NCI-H1105 treated with DMSO at 0.1 percent for 48 hours (cell line): ENCODE measurements around the gene TRPM4.
"Not testable (repeated sequence)": the region's sequence is repeated elsewhere in the genome, so short reads cannot be mapped to it uniquely, and the experiment has no call there.

Source experiments
- DNase-seq: peaks from one replicate; lab custom pipeline; 2025; lab: John Stamatoyannopoulos, UW

Gene TRPM4

DNA sequence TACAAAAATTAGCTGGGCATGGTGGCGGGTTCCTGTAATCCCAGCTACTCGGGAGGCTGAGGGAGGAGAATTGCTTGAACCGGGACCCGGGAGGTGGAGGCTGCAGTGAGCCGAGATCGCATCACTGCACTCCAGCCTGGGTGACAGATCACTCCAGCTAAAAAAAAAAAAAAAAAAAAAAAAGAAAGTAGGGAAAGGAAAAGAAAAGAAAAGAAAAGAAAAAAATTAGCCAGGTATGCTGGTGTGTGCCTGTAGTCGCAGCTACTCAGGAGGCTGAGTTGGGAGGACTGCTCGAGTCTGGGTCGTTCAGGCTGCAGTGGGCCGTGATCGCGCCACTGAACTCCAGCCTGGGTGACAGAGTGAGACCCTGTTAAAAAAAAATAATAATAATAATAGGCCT lies 30.4 kb upstream of the TRPM4 start:
- not testable (repeated sequence) for DNase-seq

DNA sequence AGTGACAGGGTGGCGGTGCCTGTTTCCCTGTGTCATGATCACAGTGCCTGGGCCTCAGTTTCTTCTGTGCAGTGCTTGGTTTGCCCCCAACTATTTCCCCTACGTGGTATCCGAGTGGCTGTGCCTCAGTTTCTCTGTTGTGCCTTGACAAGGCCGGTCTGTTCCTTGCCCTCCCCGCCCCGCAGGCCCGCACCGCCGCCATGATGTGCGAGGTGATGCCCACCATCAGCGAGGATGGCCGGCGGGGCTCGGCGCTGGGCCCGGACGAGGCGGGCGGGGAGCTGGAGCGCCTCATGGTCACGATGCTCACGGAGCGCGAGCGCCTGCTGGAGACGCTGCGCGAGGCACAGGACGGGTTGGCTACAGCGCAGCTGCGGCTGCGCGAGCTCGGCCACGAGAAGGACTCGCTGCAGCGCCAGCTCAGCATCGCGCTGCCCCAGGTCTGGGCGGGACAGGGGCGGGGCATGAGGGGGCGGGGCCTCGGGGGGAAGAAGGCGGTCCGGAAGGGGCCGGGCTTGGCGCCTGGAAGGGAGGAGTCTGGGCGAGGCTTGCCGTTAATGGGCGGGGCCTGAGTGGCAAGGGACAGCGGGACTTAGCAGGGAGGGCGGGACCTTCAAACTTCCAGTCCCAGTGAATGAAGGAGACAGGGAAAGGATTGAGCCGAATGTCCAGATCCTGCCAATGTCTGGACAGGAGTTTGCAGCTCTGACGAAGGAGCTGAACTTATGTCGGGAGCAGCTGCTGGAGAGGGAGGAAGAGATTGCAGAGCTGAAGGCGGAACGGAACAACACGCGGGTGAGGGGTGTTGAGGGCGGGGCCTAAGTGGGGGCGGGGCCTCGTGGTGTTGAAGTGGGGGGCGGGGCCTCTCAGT lies 29.7 kb upstream of the TRPM4 start:
- peak; percentile 86 for DNase-seq

DNA sequence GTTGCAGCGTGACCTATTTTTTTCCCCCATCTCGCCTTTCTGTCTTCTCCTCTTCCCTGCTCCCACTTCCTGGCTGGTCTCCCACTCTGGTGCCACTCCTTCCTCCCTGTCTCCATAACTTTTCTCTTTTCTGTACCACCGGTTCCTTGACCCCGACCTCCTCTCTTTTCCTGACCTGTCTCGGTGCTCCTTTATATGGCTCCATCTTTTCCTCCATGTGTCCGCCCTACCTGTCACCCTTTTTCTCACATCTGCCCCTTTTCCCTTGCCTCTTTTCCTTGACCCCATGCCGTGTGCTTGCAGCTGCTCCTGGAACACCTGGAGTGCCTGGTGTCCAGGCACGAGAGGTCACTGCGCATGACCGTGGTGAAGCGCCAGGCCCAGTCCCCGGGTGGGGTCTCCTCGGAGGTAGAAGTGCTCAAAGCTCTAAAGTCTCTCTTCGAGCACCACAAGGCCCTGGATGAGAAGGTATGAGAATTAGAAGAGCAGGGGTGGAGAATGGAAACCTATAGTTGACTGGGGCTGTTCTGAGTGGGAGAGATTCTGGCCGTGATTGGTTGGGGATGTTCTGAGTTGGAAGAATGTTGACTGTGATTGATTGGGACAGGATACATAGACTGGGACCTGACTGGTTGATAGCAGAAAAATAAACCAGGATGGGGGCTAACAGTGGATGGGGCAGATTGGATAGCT lies 28.9 kb upstream of the TRPM4 start:
- no peak for DNase-seq

DNA sequence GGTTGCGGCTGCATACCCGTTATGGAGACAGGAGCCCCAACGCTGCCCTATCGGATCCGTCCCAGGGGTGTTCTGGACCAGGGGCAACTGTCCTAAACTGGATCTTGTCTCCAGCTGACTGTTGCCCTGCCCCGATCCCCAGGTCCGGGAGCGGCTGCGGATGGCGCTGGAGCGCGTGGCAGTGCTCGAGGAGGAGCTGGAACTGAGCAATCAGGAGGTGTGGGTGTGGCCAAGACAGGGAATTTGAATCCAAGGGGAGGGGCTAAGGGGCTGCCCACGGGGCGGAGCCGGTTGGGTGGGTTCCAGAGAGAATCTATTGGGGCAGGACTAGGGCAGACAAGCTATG lies 28.4 kb upstream of the TRPM4 start:
- no peak for DNase-seq

- DNase-seq, result no peak
Measured at GRCh38 chr19:49130325-49130724, 27.3 kb upstream of the TRPM4 start.

GRCh38 chr19:49132974-49133609 lies 24.5 kb upstream of the TRPM4 start:
- DNase-seq, result peak; percentile 72

GRCh38 chr19:49133621-49134454 lies 23.8 kb upstream of the TRPM4 start:
- DNase-seq, result peak; percentile 72

DNA sequence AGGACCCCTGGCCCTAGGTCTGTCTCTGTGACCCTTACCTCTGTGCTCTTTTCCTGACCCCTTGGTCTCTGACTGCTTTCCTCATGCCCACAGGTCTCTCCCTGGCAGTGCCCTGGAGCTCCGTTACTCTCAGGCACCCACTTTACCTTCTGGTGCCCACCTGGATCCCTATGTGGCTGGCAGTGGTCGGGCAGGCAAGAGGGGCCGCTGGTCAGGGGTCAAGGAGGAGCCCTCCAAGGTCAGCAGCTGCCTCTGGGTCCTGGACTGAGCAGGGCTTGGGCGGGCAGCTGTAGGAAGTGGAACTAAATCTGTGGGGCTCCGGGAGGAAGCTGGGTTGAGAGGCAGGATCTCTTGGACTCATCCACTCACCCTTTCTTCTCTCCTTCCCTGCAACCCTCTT lies 21.9 kb upstream of the TRPM4 start:
- no peak for DNase-seq

DNA sequence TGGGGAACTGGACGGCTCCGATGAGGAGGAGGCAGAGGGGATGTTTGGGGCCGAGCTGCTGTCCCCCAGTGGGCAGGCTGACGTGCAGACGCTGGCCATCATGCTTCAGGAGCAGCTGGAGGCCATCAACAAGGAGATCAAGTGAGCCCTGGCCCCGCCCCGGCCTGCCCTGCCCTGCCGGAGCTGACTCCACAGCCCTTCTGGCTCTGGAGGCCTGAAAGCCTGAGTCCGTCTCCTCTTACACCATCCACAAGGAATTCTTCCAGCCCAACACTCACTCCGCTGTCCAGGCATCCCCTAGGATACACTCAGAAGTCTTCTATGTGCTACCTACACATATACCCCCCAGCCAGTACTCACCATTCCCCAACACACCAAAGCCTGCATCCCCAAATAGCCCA lies 20.8 kb upstream of the TRPM4 start:
- DNase-seq, result no peak

DNA sequence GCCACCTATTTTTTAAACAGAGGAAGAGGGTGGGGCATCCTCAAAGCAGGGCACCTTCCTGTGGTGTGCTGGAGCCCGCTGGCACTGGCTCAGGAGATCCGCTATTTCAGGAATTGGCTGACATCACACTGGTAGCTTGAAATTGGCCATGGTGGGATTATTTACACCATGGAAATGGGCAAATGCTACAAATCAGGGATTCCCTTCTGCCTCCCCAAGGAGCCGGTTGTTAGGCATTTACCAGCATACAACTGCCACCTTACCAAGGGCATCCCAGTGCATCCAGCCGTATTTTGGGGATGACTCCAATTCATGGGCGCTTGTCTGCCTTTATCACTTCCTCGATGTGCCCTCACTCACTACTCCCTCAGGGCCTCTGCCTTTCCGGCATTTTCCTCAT lies 16.6 kb upstream of the TRPM4 start:
- DNase-seq, result no peak

DNA sequence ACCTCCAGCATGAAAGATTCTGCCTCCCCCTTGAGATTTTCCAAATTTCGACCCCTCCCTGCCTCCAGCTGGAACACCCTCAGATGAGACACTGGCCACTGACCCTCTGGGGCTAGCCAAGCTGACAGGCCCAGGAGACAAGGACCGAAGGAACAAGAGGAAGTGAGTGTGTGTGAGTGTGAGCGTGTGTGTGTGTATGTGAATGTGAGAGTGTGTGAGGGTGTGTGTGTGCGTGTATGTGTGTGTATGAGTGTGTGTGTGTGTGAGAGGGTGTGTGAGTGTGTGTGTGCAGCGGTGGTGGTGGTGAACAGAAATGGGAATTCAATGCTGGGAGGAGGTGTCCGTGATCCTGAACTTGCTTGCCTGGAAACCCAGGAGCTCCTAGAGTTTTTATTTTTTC lies 16.2 kb upstream of the TRPM4 start:
- DNase-seq, result no peak

DNA sequence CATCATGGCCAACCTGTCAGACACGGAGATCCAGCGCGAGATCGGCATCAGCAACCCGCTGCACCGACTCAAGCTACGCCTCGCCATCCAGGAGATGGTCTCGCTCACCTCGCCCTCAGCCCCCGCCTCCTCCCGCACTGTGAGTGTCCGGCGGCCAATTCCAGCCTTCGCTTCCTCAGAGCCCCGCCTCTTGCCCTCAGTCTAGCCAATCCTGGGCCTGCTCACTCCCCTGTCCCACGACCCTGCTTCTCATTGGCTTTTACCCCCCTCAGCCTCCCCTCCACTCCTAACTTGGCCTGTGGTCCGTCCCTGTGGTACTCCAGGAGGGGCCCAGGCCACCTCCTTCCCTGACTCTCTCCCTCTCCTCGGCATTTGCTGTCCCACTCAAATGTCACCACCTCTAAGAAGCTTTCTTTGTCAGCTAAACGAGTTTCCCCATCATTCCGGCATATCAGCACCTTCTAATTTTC lies 14.7 kb upstream of the TRPM4 start:
- no peak for DNase-seq

DNA sequence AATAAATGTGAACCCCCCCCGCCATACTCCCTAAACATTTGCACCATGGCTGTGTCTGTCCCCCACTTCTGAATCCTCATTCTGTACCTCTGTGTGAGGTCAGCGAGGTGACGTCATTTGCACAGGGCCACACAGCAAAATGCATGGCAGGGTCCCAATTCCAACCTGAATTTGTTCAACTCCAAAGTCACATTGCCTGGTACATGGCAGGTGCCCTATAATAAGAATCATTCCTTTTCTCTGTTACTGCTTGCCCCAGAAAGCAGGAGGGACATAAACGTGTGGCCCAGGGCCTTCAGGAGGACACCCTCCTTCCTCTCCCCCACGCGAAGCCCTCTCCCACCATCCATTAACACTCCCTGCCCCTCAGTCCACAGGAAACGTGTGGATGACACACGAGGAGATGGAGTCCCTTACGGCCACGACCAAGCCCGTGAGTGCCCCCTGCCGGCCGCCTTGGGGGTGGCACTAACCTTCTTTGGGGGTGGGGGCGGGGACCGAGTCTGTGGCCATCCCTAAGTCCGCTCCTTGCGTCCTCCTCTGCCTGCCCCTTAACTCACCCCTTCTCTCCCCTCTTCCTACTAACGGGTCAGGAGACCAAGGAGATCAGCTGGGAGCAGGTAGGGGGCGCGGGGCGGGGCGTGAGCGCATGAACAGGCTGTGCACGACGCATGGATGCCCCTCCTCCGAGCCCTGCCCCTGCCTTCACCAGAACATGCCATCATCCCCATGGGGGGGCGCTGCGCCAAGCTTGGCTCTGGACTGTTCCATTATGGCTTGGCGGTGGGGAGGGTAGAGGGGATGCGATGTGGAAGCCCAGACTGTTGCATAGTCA lies 11.8 kb upstream of the TRPM4 start:
- peak; percentile 50 for DNase-seq

DNA sequence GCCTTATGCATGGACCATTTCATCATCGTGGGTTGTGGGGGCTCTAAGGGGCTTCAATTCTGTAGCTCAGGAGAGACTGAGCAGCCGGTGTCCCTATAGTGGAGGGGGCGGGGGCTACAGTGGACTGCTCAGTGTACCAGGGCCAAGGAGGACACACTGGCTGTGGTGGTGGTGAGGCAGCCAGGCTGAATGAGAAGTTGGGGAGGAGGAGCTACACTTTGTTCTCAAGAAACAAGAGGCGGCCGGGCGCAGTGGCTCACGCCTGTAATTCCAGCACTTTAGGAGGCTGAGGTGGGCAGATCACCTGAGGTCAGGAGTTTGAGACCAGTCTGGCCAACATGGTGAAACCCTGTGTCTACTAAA lies 11.2 kb upstream of the TRPM4 start:
- DNase-seq, result not testable (repeated sequence)

GRCh38 chr19:49148044-49148682 lies 9.4 kb upstream of the TRPM4 start:
- no peak for DNase-seq

- peak; percentile 92 for DNase-seq
Measured at GRCh38 chr19:49148784-49149651, 8.6 kb upstream of the TRPM4 start.

DNA sequence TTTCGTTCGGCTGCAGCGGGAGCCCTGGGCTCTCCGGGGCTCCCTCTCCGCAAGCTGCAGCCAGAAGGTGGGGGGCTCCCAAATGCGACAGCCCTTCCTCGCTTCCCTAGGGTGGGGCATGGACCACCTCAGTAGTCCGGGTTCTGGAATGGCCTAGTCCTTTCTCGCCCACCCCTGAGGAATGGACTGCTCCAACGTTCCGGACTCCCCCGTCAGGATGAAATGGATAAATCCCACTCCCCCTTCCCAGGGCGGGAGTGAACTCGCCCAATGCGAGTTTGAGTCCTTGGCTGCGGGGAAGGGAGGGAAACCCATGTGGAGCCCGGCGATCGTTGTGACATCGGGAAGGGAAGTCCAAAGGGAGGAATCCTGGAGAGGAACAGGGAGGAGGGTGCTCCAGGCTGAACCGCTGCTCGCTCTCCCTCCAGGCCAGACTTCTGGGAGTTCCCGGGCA lies 7.9 kb upstream of the TRPM4 start:
- DNase-seq, result peak; percentile 62

DNA sequence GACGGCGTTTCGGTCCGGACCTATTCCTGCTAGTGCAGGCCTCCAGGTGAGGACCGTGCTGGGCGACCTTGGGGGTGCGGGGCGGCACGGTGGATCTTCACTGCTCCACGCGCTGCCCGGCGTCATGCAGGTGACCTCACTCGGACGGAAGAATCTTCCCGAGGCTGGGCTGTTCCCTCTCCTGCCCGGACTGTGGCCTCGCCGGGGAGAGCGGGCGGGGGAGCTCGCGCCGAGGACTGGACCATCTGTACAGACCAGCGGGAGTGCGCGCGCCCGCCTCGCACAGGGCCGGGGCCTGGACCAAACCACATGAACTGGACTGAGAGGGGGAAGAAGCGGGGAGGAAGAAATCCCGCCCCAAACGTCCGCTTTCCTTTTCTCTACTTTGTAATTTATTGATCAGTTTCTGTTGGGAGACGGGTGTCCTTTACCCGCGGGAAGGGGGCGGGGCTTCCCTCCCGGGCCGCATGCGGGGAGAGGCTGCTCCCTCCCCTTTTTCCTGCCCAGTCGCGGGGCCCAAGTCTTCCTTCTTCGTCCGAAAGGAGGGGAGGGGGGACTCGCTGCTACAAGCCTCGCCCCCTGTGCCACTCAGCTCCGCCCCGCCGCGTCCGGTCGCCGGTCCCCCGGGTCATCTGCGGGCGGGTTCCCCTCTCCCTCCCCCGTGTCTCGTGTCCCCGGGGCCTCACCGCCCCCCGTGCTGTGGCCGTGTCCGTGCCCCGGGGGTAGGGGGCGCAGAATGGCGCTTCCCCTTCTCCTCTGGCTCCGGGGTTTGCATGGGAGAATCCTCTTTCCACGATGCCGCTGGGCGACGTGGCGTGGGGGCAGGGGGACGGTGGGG lies 7.3 kb upstream of the TRPM4 start:
- DNase-seq, result peak; percentile 89

DNA sequence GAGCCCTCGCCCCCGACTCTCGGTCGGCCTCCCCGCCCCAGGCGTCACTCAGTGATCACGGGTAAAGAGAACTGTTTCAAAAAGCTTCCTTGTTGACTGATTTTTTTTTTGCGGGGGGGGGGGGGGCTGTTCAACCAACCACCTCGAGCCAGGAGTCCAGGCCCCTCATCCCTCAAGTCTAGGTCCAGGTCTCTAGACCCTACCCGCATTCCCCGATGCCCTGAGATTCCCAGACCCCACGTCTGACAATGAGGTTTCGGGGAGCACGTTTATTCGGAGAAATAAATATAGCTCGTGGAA lies 6.7 kb upstream of the TRPM4 start:
- DNase-seq, result no peak
